ENCODE results near the gene CRPPA. TPM values are rescaled to one million over a fixed set of nuclear protein-coding genes. Genes with fewer than 3 reads are reported as not detected.
A peak's percentile ranks its signal among the peaks of the same experiment; 100 is the strongest.

The CRPPA gene
- total and polyA plus RNA-seq, 10 of the 15 experiments (the other 5 are each of a cell fraction or from before 2014, with no cell fraction given) = not detected

DNA sequence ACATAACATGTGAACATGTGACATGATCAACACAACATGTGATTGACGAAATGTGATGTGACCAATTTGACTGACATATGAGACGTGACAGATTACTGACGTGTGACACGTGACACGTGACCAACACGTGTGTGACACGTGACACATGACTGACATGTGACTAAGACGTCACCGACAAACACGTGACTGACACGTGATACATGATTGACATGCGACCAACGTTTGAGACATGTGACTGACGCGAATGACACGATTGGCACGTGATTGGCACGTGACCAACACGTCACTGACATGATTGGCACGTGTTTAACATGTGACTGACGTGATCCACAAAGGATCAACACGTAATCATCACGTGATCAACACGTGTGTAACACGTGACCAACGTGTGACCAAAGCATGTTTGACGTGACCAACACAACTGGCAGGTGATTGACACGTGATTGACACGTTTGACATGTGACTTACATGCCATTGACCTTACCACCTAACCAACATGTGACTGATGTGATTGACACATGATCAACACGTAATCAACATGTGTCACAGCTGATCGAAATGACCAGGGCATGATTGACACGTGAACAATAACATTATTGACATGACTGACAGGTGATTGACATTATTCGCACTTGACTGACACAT lies 23.7 kb downstream of the CRPPA start:
- Histone ChIP-seq H3K9me3 (replicated peaks; ENCODE audit: control insufficient read depth, insufficient read depth, low read length) (peaks cover 27% of the 10 kb centered on the region), H3K36me3 (ENCODE audit: control insufficient read depth in 2 of 2, insufficient read depth in 2 of 2, low read length in 1 of 2) (no peaks in the 10 kb centered on the region), H3K4me3 (no peak overlapping the region), H3K4me1 (ENCODE audit: control insufficient read depth, insufficient read depth, low read length) (no peaks in the 10 kb centered on the region), H3K79me2 (ENCODE audit: control insufficient read depth, insufficient read depth, low read length) (no peaks in the 10 kb centered on the region), H2AFZ (ENCODE audit: control insufficient read depth, low read depth, low read length) (no peak overlapping the region), H3K27me3 (replicated peaks in 1 of 2; ENCODE audit: control insufficient read depth in 2 of 2, insufficient read depth in 2 of 2, low read length in 1 of 2) (no peaks in the 10 kb centered on the region), H3K9ac (ENCODE audit: control insufficient read depth, insufficient read depth, low read length) (no peak overlapping the region), H3K27ac (ENCODE audit: control insufficient read depth, insufficient read depth) (no peak overlapping the region), H4K20me1 (ENCODE audit: control insufficient read depth, insufficient read depth) (no peaks in the 10 kb centered on the region), H3K4me2 (ENCODE audit: control insufficient read depth, insufficient read depth) (no peak overlapping the region)
- intact Hi-C loops (cut with micrococcal nuclease; ENCODE audit: unreplicated experiment) = no loop called here
- in situ Hi-C loops (cut with MboI) = no loop called here
- WGBS (ENCODE audit: insufficient coverage, insufficient replicate concordance, low lambda C conversion rate, missing lambda C conversion rate) = 78% methylated on average over 33 of the region's 33 CpGs
- no TSS peak for BruUV-seq (replicated peaks)
- ATAC-seq (no peak), FAIRE-seq (no peak), DNase-seq (ENCODE audit: low read depth, low spot score) (no peak)
- ChIA-PET RAD21 (ENCODE audit: unreplicated experiment) (no interaction called here), POLR2A (no interaction called here), CTCF (no interaction called here), SMC1A (ENCODE audit: uncharacterized antibody, unreplicated experiment) (no interaction called here)
- TF ChIP-seq, protein P1, sequence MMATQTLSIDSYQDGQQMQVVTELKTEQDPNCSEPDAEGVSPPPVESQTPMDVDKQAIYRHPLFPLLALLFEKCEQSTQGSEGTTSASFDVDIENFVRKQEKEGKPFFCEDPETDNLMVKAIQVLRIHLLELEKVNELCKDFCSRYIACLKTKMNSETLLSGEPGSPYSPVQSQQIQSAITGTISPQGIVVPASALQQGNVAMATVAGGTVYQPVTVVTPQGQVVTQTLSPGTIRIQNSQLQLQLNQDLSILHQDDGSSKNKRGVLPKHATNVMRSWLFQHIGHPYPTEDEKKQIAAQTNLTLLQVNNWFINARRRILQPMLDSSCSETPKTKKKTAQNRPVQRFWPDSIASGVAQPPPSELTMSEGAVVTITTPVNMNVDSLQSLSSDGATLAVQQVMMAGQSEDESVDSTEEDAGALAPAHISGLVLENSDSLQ (IDR thresholded peaks at IDR 0.05) = peak; percentile 48
- no peak for TF ChIP-seq CREM (IDR thresholded peaks at IDR 0.05; ENCODE audit: low read depth)
- no peak for TF ChIP-seq ZNF274 (IDR thresholded peaks at IDR 0.05; ENCODE audit: insufficient read depth, insufficient read length)
- TF ChIP-seq, protein P2, sequence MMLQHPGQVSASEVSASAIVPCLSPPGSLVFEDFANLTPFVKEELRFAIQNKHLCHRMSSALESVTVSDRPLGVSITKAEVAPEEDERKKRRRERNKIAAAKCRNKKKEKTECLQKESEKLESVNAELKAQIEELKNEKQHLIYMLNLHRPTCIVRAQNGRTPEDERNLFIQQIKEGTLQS (IDR thresholded peaks at IDR 0.05; ENCODE audit: borderline replicate concordance, extremely low read depth, low read depth, low read length) = no peak
- TF ChIP-seq NR2C2 (IDR thresholded peaks at IDR 0.05; ENCODE audit: borderline replicate concordance, control insufficient read depth, insufficient read length, low read depth) = peak; percentile 13
- no peak for TF ChIP-seq GATAD2B (conservative IDR thresholded peaks at IDR 0.05; ENCODE audit: low read depth)
- no peak for TF ChIP-seq ZNF622 (IDR thresholded peaks at IDR 0.05)
- no peak for TF ChIP-seq SIN3A (IDR thresholded peaks at IDR 0.05; ENCODE audit: low read depth, low read length)
- no peak for TF ChIP-seq BMI1 (IDR thresholded peaks at IDR 0.05; ENCODE audit: borderline replicate concordance)
- TF ChIP-seq, protein P3, sequence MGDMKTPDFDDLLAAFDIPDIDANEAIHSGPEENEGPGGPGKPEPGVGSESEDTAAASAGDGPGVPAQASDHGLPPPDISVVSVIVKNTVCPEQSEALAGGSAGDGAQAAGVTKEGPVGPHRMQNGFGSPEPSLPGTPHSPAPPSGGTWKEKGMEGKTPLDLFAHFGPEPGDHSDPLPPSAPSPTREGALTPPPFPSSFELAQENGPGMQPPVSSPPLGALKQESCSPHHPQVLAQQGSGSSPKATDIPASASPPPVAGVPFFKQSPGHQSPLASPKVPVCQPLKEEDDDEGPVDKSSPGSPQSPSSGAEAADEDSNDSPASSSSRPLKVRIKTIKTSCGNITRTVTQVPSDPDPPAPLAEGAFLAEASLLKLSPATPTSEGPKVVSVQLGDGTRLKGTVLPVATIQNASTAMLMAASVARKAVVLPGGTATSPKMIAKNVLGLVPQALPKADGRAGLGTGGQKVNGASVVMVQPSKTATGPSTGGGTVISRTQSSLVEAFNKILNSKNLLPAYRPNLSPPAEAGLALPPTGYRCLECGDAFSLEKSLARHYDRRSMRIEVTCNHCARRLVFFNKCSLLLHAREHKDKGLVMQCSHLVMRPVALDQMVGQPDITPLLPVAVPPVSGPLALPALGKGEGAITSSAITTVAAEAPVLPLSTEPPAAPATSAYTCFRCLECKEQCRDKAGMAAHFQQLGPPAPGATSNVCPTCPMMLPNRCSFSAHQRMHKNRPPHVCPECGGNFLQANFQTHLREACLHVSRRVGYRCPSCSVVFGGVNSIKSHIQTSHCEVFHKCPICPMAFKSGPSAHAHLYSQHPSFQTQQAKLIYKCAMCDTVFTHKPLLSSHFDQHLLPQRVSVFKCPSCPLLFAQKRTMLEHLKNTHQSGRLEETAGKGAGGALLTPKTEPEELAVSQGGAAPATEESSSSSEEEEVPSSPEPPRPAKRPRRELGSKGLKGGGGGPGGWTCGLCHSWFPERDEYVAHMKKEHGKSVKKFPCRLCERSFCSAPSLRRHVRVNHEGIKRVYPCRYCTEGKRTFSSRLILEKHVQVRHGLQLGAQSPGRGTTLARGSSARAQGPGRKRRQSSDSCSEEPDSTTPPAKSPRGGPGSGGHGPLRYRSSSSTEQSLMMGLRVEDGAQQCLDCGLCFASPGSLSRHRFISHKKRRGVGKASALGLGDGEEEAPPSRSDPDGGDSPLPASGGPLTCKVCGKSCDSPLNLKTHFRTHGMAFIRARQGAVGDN (IDR thresholded peaks at IDR 0.05) = no peak
- peak in 1 of 2 experiments; percentile 55; a peak in 2 of 4 replicates for TF ChIP-seq BHLHE40 (IDR thresholded peaks at IDR 0.05; ENCODE audit: borderline replicate concordance in 1 of 2, low read depth in 2 of 2, low read length in 1 of 2)
- TF ChIP-seq ATF7 (IDR thresholded peaks at IDR 0.05; ENCODE audit: low read depth) = no peak
- no peak for TF ChIP-seq YBX1 (IDR thresholded peaks at IDR 0.05)
- no peak for TF ChIP-seq NFXL1 (IDR thresholded peaks at IDR 0.05; ENCODE audit: borderline replicate concordance)
- TF ChIP-seq RCOR1 (conservative IDR thresholded peaks at IDR 0.05; ENCODE audit: low read depth, low read length) = no peak
- no peak for TF ChIP-seq RFX5 (IDR thresholded peaks at IDR 0.05; ENCODE audit: low read depth, low read length)
- TF ChIP-seq EZH2 (IDR thresholded peaks at IDR 0.05; ENCODE audit: borderline replicate concordance, control insufficient read depth, low read depth, low read length) = no peak
- TF ChIP-seq, protein P4, sequence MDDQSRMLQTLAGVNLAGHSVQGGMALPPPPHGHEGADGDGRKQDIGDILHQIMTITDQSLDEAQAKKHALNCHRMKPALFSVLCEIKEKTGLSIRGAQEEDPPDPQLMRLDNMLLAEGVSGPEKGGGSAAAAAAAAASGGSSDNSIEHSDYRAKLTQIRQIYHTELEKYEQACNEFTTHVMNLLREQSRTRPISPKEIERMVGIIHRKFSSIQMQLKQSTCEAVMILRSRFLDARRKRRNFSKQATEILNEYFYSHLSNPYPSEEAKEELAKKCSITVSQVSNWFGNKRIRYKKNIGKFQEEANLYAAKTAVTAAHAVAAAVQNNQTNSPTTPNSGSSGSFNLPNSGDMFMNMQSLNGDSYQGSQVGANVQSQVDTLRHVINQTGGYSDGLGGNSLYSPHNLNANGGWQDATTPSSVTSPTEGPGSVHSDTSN (IDR thresholded peaks at IDR 0.05; ENCODE audit: insufficient replicate concordance, low read depth, low read length) = peak; percentile 31
